Parietal lobe (tissue), 2 donors: ENCODE results near the gene OR5K2. TPM values are rescaled to one million over a fixed set of nuclear protein-coding genes. Genes with fewer than 3 reads are reported as not detected.

ENCODE experiments used
- small RNA-seq: library from RNA; depleted of rRNA; stranded (forward); fragments of <200 nt; gene quantifications from one replicate; pipeline ENCODE3, GENCODE V24; 2014; ENCODE audit warnings: low replicate concordance
- total RNA-seq: library from RNA; depleted of rRNA; stranded (reverse); fragments of >200 nt; gene quantifications from one replicate; pipeline ENCODE4 v1.2.3, GENCODE V29; 2014

The OR5K2 gene
- not detected for total RNA-seq

DNA sequence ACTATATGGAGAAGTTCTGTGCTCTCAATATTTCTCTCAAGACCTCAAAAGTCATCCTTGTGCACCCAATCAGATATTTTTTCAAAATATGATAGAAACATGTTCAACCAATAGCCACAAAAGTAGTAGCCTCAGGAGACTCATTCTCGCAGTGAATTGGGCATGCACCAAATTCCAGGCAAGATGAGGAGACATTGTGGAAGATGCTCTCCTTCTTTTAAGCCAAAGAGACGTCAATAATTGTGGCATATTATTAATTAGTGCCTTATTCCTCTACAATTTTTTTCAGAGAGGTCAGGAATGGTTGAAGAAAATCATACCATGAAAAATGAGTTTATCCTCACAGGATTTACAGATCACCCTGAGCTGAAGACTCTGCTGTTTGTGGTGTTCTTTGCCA, at the start of gene OR5K2:
Gene OR5K2 (plus strand): TSS at position 301 of the 400 bp plus-strand sequence. CDS start 0 bp downstream, at position 301.

DNA sequence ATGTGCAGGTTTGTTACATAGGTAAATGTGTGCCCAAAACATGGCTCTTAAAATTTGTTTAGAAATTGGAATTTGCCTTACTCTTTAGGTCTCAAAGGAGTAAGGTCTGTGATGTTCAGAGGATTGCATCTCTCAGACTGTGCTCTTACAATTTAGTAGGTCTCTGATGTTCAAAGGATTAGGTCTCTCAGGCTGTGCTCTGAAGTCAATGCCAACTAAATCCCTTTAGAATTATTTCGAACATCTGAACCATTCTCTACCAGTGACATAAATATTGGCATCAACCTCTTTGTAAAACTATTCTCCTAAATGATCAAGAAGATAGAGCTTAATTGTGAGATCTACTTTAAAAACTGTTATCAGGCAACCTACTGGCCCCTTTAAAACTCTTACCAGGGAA, 34.6 kb upstream of the OR5K2 start, which contains the start of gene OR5K1:
Gene OR5K1 (plus strand): TSS at position 301 of the 400 bp plus-strand sequence. CDS start 6,376 bp downstream, outside the sequence.

DNA sequence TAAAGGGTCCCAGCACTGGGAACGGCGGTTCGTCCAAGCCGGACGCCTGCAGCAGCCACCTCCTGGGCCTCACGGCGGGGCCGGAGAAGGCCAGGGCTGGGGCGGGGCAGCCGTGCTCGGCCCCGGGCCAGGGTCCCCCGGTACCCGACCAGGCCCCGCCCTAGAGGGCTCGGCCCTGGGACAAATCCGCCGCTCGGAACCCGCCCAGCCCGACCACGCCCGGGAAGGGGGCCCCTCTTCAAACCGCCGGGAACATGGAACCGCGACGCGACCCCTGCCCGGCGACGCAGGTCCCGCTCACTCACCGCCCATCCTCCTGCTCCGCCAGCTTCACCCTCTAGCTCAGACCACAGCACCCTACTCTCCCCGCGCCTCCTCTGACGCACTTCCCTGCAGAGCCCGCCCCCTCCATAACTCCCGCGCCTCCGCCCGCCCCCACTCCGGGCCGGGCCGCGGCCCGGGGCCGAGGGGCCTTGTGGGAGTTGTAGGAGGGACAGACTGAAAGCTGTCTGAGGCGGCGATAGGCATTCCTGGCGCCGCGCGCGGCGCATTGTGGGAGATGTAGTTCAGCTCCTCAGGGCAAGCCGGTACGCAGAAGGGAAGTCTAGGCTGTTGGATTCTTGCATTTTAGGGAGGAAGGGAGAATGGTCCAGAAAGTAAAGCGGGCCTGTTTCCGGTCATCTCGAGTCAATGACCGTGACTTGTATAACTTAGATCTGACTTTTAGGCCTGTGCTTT, 25.2 kb downstream of the OR5K2 start, which contains the start of gene CLDND1:
Gene CLDND1 (minus strand): TSS at position 359 of the 738 bp plus-strand sequence. CDS start 1,478 bp downstream, outside the sequence.

DNA sequence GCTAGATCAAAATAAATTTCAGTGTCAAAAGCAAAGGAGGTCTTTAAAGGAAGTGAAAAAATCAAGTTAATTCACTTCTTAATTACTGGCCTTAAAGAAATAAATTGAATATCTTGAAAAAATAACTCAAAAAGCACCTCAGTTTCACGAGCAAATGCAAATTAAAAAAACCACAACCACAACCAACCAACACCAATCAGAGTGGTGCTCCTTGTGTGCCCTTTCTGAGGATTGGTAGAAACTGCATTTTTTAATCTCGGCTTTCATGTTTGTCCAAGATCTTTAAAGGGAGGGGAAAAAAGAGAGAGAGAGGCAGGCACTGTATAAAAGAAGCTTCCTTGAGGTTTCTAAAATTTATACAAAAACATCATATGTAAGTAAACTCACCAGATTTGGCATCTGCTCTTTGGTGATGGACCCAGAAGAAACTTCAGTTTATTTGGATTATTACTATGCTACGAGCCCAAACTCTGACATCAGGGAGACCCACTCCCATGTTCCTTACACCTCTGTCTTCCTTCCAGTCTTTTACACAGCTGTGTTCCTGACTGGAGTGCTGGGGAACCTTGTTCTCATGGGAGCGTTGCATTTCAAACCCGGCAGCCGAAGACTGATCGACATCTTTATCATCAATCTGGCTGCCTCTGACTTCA, 34.3 kb downstream of the OR5K2 start, which contains the start of gene GPR15:
Gene GPR15 (plus strand): TSS at position 357 of the 653 bp plus-strand sequence. CDS start 56 bp downstream, at position 413.

Small RNA genes within 50 kb of the gene (small RNA-seq; reads per million reads assigned to genes)
- not detected for gene RPL38P4

Other genes with a start within 250 kb of the OR5K2 start
- not detected for gene OR5H6, start 233.4 kb upstream of the OR5K2 start, total RNA-seq
- gene OR5H2, start 215.2 kb upstream of the OR5K2 start, total RNA-seq, result not detected
- gene OR5K4, start 143.8 kb upstream of the OR5K2 start, total RNA-seq, result not detected
- gene OR5K3, start 107.0 kb upstream of the OR5K2 start, total RNA-seq, result not detected
- gene OR5K1, start 34.5 kb upstream of the OR5K2 start, total RNA-seq, result not detected
- gene CLDND1, start 25.2 kb downstream of the OR5K2 start, total RNA-seq, result 132 TPM
- not detected for gene GPR15, start 34.3 kb downstream of the OR5K2 start, total RNA-seq
- 22.5 TPM for gene CPOX, start 95.9 kb downstream of the OR5K2 start, total RNA-seq